Omental fat pad (tissue), 4 donors: ENCODE measurements around the gene ADGRA3. TPM values are rescaled to one million over a fixed set of nuclear protein-coding genes. Genes with fewer than 3 reads are reported as not detected.
A peak's percentile ranks its signal among the peaks of the same experiment; 100 is the strongest.

Experiments
- ATAC-seq: fragments of 150-250 bp; one replicate; pipeline ENCODE4 v1.9.1; 2016; ENCODE audit warnings: mild to moderate bottlenecking, moderate library complexity; ENCODE audit not compliant: low FRiP score
- DNase-seq: peaks from one replicate; pipeline ENCODE4 v3.0.0-alpha.2; 2019; ENCODE audit warnings: low spot score
- total RNA-seq, 4 donors: library from RNA; depleted of rRNA; stranded (reverse); fragments of >200 nt; gene quantifications; one replicate each; pipeline ENCODE4 v1.1.0, GENCODE V29; 2016
- TF ChIP-seq, protein P1 (sequence below), 3 donors: fragments of 450-650 bp; IDR thresholded peaks; one replicate each; pipeline ENCODE4 v1.5.1; 2016 to 2017; ENCODE audit warnings: antibody characterized with exemption in 3 of 3, mild to moderate bottlenecking in 3 of 3, moderate library complexity in 2 of 3

The ADGRA3 gene
- total RNA-seq, 4 donors from 2014 or later: 13.7 to 48.3 (median 28.9) TPM

DNA sequence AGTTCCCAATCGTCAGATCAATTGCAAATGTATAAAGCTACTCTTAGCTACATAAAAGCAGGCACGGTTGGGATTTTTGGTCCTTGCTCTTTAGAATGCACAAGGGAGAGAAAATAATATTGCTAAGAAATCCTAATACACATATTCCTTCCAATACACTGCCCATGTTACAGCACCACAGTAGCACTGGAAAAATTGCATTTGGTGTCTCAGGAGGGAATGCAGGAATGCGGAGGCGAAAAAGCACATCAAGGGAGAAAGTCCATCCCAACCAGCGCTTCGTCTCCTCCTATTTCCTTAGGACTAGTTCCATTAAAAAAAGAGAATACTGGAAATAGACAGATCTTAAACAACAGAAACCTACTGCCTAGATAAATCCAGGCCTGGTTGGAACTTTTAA is 23.9 kb downstream of the ADGRA3 start:
- ATAC-seq: no peak
- TF ChIP-seq, protein P1, sequence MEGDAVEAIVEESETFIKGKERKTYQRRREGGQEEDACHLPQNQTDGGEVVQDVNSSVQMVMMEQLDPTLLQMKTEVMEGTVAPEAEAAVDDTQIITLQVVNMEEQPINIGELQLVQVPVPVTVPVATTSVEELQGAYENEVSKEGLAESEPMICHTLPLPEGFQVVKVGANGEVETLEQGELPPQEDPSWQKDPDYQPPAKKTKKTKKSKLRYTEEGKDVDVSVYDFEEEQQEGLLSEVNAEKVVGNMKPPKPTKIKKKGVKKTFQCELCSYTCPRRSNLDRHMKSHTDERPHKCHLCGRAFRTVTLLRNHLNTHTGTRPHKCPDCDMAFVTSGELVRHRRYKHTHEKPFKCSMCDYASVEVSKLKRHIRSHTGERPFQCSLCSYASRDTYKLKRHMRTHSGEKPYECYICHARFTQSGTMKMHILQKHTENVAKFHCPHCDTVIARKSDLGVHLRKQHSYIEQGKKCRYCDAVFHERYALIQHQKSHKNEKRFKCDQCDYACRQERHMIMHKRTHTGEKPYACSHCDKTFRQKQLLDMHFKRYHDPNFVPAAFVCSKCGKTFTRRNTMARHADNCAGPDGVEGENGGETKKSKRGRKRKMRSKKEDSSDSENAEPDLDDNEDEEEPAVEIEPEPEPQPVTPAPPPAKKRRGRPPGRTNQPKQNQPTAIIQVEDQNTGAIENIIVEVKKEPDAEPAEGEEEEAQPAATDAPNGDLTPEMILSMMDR (IDR thresholded peaks at IDR 0.05): no peak
- no peak for DNase-seq

DNA sequence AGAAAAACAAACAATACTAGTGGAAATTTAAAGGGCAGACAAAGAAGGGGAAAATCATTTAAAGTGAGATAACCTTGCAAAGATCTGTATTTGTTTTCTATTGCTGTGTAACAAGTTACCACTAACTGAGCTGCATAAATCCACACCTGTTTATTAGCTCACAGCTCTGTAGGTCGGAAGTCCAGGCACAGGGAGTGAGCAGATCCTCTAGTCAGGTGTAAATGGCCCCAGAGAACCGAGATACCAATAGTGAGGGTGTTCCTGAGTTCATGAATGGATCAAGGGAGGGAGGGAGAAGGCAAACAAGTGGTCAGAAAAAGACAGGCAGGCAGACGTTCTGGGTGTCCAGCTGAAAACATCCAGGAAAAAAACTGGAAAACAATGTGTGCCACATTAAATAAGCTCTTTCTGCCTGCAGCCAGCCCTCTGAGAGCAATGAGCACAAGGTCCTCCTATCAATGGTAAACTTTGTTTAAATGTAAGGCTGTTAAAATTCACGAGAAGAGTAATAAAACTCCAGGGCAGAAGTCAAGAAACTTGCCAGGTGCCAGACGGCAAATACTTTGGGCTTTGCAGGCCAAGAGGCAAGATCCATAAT is 25.0 kb downstream of the ADGRA3 start:
- TF ChIP-seq, protein P1 (IDR thresholded peaks at IDR 0.05): no peak
- DNase-seq (no peak), ATAC-seq (no peak)

DNA sequence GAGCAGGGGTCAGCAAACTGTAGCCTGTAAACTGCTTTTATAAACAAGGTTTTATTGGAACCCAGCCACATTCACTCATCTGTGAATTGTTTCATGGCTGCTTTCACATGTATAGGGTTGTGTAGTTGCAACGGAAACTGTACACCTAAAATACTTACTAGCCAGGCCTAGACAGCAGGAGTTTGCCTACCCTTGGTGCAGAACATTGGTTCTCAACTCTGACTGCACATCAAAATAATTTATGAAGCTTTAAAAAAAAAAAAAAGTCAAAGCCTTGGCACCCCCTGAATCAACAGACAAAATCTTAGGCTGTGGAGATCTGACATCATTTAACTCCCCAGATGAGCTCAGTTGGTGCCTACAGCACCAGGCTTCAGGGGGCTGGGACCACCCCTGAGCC is 27.8 kb downstream of the ADGRA3 start:
- TF ChIP-seq, protein P1 (IDR thresholded peaks at IDR 0.05): no peak
- DNase-seq: no peak
- no peak for ATAC-seq

DNA sequence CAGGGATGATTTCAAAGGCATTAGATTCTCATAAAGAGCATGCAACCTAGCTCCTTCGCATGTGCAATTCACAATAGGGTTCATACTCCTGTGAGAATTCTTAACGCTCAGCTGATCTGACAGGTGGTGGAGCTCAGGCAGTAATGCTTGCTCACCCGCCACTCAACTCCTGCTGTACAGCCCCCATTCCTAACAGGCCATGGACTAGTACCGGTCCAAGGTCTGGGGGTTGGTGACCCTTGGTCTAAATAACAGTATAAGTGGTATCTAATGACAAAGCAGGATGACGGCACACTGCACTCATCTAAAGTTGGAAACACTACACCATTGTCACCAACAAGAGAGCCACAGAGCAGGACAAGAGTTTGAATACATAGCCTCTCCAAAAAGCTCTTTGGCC is 28.5 kb downstream of the ADGRA3 start:
- DNase-seq (no peak), ATAC-seq (no peak)
- TF ChIP-seq, protein P1 (IDR thresholded peaks at IDR 0.05): no peak

- TF ChIP-seq, protein P1 (IDR thresholded peaks at IDR 0.05): no peak
- no peak for DNase-seq
- no peak for ATAC-seq
Measured at GRCh38 chr4:22486276-22486675, 29.6 kb downstream of the ADGRA3 start.

- no peak for DNase-seq
- ATAC-seq: no peak
- TF ChIP-seq, protein P1 (IDR thresholded peaks at IDR 0.05): no peak
Measured at GRCh38 chr4:22485737-22486136, 30.1 kb downstream of the ADGRA3 start.

- ATAC-seq (peak; percentile 52), DNase-seq (no peak)
- TF ChIP-seq, protein P1 (IDR thresholded peaks at IDR 0.05): no peak
Measured at GRCh38 chr4:22483551-22483981, 32.3 kb downstream of the ADGRA3 start.
